ENCODE measurements around the gene DCUN1D2. TPM values are rescaled to one million over a fixed set of nuclear protein-coding genes. Genes with fewer than 3 reads are reported as not detected.

The DCUN1D2 gene
- total RNA-seq, 4 donors from 2014 or later: 45.1 to 63.6 (median 56.0) TPM

DNA sequence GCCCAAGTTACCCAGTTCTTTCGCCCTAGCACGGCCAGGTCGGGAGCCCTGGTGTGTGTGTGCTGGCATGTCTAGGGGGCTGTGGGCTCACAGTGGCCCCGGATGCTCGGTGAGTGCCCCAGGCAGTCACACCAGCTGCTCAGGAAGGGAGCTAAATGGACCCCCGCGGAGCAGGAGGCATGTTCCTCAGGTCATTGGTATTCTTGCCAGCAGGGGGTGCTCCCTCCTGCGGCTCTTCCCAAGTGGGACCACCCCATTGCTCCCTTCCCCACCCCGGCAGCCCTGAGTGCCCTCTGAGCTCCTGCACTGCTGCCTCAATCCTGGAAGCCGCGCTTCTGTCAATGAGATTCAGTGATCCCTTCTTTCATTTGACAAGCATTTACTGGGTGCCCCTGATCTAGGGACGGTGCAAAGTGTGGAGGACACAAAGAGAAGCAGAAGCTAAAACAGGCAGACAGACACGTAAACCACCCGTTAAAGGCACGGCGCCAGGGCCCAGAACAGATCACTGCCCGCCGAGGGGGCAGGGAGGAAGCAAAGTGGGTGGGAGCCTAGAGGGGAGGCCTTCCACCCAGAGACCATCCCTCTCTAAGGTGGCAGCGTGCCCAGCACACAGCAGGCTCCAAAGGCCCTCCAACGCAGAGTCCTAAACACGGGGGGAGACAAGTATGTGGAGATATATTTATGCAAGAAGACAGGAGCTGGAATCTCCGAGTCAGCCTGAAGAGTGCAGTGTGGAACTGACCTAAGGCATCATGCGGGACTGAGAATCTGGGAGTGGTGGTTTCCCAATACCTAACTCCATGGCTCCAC, 32.1 kb downstream of the DCUN1D2 start:
- intact Hi-C loops (cut with DNase I; ENCODE audit: low total_unique reads): loop anchor here (10.0 kb wide), 1 partner anchor 64 kb away; no protein-coding TSS in a partner anchor
- DNase-seq: no peak
- peaks cover 0 to 46% of the 10 kb centered on the region in 2 donors for H3K36me3 ChIP-seq

DNA sequence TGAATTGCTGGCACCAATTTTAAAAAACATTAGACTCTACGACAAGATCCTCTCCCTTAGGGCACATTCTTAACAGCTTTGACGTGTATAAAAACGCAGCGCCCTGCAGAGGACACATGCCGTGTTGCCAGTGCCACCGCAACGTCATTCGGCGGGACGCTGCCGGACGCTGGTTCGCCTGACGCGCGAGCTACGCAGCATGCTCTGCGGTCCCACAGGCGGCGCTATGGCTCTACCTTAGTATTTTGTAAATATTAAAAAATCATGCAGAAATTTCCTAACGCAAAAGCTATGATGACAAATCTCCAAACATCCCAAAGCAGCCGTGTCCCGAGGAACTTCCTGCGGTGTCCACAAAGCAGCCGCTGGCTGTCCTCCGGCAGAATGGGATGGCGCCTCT, 33.0 kb downstream of the DCUN1D2 start:
- Histone ChIP-seq H3K4me1 (peaks cover 9 to 12% of the 10 kb centered on the region in 2 donors), H3K9me3 (no peaks in the 10 kb centered on the region), H3K36me3 (peaks cover 0 to 46% of the 10 kb centered on the region in 2 donors), H3K27me3 (no peaks in the 10 kb centered on the region), H3K4me3 (no peak overlapping the region), H3K27ac (no peak overlapping the region)
- in situ Hi-C loops (cut with MboI; ENCODE audit: low sequenced_read_pairs in 4 of 4): loop anchor here in 1 of 4 donors (10.0 kb wide), 1 partner anchor 163 kb away; the partner anchor contains the start of gene LAMP1
- TF ChIP-seq CTCF (IDR thresholded peaks at IDR 0.05 in 4 of 5, conservative IDR thresholded peaks at IDR 0.05 in 1 of 5) (no peak), POLR2A (IDR thresholded peaks at IDR 0.05) (no peak)
- ATAC-seq (no peak), DNase-seq (no peak)
- intact Hi-C loops (cut with DNase I; ENCODE audit: low total_unique reads): loop anchor here (10.0 kb wide), 1 partner anchor 63 kb away; no protein-coding TSS in a partner anchor

More for the DNA sequence above, 32.1 kb downstream of the DCUN1D2 start:
- Histone ChIP-seq H3K4me3 (no peak overlapping the region), H3K4me1 (peaks cover 5 to 12% of the 10 kb centered on the region in 2 donors), H3K9me3 (no peaks in the 10 kb centered on the region), H3K27me3 (no peaks in the 10 kb centered on the region), H3K27ac (no peak overlapping the region)
- TF ChIP-seq CTCF (IDR thresholded peaks at IDR 0.05 in 4 of 5, conservative IDR thresholded peaks at IDR 0.05 in 1 of 5) (peak in 1 of 5 experiments; percentile 33), POLR2A (IDR thresholded peaks at IDR 0.05) (no peak)
- in situ Hi-C loops (cut with MboI; ENCODE audit: low sequenced_read_pairs in 4 of 4): loop anchor here in 1 of 4 donors (10.0 kb wide), 1 partner anchor 164 kb away; the partner anchor contains the start of gene LAMP1
- no peak for ATAC-seq

DNA sequence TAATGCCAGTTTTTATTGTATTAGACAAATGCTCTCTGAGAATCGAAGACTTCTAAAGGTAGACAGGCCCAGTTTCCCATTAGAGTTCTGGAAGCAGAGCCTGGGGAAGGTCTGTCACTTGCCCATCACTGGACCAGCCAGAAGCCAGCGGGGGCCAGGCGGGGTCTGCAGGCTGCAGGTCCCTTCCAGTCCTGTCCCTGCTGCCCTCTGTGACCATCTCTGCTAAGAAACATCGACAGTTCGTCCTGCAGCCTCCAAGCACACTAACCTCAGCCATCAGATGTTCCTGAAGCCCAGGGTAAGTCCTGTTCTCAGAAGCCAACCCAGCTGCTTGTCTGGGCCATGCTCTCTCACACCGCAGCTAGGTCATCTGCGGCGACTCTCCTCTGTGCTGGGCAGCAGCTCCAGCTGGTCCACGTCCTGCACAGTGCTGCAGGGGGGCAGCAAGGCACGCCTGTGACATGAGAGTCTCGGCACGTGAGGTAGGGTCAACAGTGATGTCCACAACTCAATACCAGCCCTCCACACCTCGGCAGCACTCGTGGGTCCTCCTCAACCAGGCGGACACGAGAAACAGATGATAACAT, 34.3 kb downstream of the DCUN1D2 start:
- ATAC-seq: no peak
- no peaks in the 10 kb centered on the region for H3K9me3 ChIP-seq
- TF ChIP-seq POLR2A (IDR thresholded peaks at IDR 0.05): no peak
- TF ChIP-seq CTCF (IDR thresholded peaks at IDR 0.05 in 4 of 5, conservative IDR thresholded peaks at IDR 0.05 in 1 of 5): no peak
- in situ Hi-C loops (cut with MboI; ENCODE audit: low sequenced_read_pairs in 4 of 4) (loop anchor here in 1 of 4 donors (10.0 kb wide), 1 partner anchor 161 kb away; the partner anchor contains the start of gene LAMP1), intact Hi-C loops (cut with DNase I; ENCODE audit: low total_unique reads) (loop anchor here (10.0 kb wide), 1 partner anchor 61 kb away; no protein-coding TSS in a partner anchor)
- DNase-seq: no peak
- H3K27me3 ChIP-seq: no peaks in the 10 kb centered on the region
- no peak overlapping the region for H3K27ac ChIP-seq
- peaks cover 9 to 11% of the 10 kb centered on the region in 2 donors for H3K4me1 ChIP-seq
- H3K4me3 ChIP-seq: no peak overlapping the region
- H3K36me3 ChIP-seq: peaks cover 0 to 46% of the 10 kb centered on the region in 2 donors

DNA sequence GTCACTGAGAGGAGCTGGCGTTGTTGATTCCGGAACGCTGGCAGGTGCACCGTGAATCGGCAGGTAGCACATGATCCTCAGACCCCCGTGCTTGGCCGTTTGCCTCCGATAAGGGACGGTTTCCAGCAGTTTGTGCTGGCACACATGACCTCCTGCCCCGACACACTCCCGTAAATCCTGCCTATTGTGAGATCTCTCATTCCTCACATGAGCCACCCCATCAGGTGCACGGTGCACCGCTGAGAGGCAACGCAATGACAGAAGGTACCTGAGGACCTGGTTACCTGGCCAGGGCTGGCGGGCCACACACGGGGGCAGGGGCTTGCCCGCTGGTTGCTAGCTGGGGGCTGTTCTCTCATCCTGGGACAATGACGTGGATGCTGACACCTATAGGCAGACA, 35.1 kb downstream of the DCUN1D2 start:
- in situ Hi-C loops (cut with MboI; ENCODE audit: low sequenced_read_pairs in 4 of 4): loop anchor here in 1 of 4 donors (10.0 kb wide), 1 partner anchor 161 kb away; the partner anchor contains the start of gene LAMP1
- DNase-seq (no peak), ATAC-seq (no peak)
- intact Hi-C loops (cut with DNase I; ENCODE audit: low total_unique reads): loop anchor here (10.0 kb wide), 1 partner anchor 61 kb away; no protein-coding TSS in a partner anchor
- Histone ChIP-seq H3K9me3 (no peaks in the 10 kb centered on the region), H3K4me3 (no peak overlapping the region), H3K4me1 (peaks cover 11% of the 10 kb centered on the region in 2 donors), H3K27ac (no peak overlapping the region), H3K27me3 (no peaks in the 10 kb centered on the region), H3K36me3 (peaks cover 0 to 40% of the 10 kb centered on the region in 2 donors)
- TF ChIP-seq CTCF (IDR thresholded peaks at IDR 0.05 in 4 of 5, conservative IDR thresholded peaks at IDR 0.05 in 1 of 5) (no peak), POLR2A (IDR thresholded peaks at IDR 0.05) (no peak)
